ENCODE measurements around the gene CLIP1.

Gene CLIP1

GRCh38 chr12:122336015-122336946 is 86.2 kb downstream of the CLIP1 start:
- H3K4me3 ChIP-seq (replicated peaks; ENCODE audit: insufficient read depth, low read length): no peak overlapping the region
- TF ChIP-seq, protein P1, sequence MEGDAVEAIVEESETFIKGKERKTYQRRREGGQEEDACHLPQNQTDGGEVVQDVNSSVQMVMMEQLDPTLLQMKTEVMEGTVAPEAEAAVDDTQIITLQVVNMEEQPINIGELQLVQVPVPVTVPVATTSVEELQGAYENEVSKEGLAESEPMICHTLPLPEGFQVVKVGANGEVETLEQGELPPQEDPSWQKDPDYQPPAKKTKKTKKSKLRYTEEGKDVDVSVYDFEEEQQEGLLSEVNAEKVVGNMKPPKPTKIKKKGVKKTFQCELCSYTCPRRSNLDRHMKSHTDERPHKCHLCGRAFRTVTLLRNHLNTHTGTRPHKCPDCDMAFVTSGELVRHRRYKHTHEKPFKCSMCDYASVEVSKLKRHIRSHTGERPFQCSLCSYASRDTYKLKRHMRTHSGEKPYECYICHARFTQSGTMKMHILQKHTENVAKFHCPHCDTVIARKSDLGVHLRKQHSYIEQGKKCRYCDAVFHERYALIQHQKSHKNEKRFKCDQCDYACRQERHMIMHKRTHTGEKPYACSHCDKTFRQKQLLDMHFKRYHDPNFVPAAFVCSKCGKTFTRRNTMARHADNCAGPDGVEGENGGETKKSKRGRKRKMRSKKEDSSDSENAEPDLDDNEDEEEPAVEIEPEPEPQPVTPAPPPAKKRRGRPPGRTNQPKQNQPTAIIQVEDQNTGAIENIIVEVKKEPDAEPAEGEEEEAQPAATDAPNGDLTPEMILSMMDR (IDR thresholded peaks at IDR 0.05; ENCODE audit: insufficient read depth, low read length): peak; percentile 70
- no peak for TF ChIP-seq GABPA (IDR thresholded peaks at IDR 0.05; ENCODE audit: low read depth)
- H3K27me3 ChIP-seq (ENCODE audit: insufficient read depth, poor library complexity, severe bottlenecking): no peaks in the 10 kb centered on the region
- peak in 1 of 2 experiments; percentile 27 for DNase-seq (ENCODE audit: low read depth in 1 of 2, low spot score in 1 of 2)
- no peak overlapping the region for H3K27ac ChIP-seq (replicated peaks)

DNA sequence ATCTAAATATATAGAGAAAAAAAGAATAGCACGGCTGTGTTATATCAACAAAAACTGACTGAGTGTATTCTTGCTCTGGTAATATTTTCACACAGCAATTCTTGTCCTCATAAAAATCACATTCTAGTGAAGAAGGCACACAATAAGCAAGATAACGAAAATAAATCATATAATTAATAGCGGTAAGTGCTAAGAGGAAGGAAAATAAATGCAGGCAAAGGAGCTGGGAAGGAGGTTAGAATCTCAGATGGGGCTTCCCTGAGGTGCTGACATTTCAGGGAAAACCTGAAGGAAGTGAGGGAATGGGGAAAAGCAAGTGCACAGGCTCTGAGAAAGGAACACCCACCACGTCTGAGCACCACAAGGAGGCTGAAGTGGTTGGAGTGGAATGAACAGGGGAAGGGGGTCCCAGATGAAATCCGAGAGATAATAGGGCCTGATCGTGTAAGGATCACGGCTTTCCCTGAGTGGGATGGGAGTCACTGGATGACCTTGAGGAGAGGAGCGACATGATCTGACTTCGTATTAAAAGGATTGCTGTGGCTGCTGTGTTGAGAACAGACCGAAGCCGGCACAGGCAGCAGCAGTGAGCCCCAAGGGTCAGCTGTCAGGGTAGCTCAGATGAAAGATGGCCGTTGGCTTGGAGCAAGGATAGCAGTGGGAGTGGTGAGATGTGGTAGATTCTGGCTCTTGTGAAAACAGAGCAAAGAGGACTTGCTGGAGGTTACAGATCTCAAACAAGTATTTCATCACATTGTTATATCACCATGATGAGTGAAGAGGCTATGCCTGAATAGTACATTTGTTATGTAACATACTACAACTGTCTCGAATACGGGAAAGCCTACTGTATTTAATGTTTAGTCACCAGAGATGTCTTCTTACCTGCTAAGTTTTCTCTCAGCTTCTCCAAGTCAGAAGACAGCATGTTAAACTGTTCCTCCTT is 89.1 kb downstream of the CLIP1 start:
- DNase-seq (ENCODE audit: low read depth in 1 of 2, low spot score in 1 of 2): no peak
- TF ChIP-seq, protein P1 (IDR thresholded peaks at IDR 0.05; ENCODE audit: insufficient read depth, low read length): no peak
- TF ChIP-seq GABPA (IDR thresholded peaks at IDR 0.05; ENCODE audit: low read depth) (no peak), SPI1 (IDR thresholded peaks at IDR 0.05; ENCODE audit: borderline replicate concordance, low read depth) (no peak), POLR2AphosphoS5 (IDR thresholded peaks at IDR 0.05; ENCODE audit: low read depth) (no peak)
- TF ChIP-seq, protein P2, sequence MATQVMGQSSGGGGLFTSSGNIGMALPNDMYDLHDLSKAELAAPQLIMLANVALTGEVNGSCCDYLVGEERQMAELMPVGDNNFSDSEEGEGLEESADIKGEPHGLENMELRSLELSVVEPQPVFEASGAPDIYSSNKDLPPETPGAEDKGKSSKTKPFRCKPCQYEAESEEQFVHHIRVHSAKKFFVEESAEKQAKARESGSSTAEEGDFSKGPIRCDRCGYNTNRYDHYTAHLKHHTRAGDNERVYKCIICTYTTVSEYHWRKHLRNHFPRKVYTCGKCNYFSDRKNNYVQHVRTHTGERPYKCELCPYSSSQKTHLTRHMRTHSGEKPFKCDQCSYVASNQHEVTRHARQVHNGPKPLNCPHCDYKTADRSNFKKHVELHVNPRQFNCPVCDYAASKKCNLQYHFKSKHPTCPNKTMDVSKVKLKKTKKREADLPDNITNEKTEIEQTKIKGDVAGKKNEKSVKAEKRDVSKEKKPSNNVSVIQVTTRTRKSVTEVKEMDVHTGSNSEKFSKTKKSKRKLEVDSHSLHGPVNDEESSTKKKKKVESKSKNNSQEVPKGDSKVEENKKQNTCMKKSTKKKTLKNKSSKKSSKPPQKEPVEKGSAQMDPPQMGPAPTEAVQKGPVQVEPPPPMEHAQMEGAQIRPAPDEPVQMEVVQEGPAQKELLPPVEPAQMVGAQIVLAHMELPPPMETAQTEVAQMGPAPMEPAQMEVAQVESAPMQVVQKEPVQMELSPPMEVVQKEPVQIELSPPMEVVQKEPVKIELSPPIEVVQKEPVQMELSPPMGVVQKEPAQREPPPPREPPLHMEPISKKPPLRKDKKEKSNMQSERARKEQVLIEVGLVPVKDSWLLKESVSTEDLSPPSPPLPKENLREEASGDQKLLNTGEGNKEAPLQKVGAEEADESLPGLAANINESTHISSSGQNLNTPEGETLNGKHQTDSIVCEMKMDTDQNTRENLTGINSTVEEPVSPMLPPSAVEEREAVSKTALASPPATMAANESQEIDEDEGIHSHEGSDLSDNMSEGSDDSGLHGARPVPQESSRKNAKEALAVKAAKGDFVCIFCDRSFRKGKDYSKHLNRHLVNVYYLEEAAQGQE (IDR thresholded peaks at IDR 0.05; ENCODE audit: insufficient replicate concordance, low read depth): no peak
- no peak overlapping the region for H3K4me3 ChIP-seq (replicated peaks; ENCODE audit: insufficient read depth, low read length)
- H3K27me3 ChIP-seq (ENCODE audit: insufficient read depth, poor library complexity, severe bottlenecking): no peaks in the 10 kb centered on the region
- H3K27ac ChIP-seq (replicated peaks): no peak overlapping the region

GRCh38 chr12:122327494-122328385 is 94.7 kb downstream of the CLIP1 start:
- no peak for DNase-seq (ENCODE audit: low read depth in 1 of 2, low spot score in 1 of 2)
- no peaks in the 10 kb centered on the region for H3K27me3 ChIP-seq (ENCODE audit: insufficient read depth, poor library complexity, severe bottlenecking)
- H3K4me3 ChIP-seq (replicated peaks; ENCODE audit: insufficient read depth, low read length): no peak overlapping the region
- H3K27ac ChIP-seq (replicated peaks): no peak overlapping the region
- TF ChIP-seq GABPA (IDR thresholded peaks at IDR 0.05; ENCODE audit: low read depth) (no peak), SPI1 (IDR thresholded peaks at IDR 0.05; ENCODE audit: borderline replicate concordance, low read depth) (no peak), POLR2AphosphoS5 (IDR thresholded peaks at IDR 0.05; ENCODE audit: low read depth) (no peak)
- TF ChIP-seq, protein P1 (IDR thresholded peaks at IDR 0.05; ENCODE audit: insufficient read depth, low read length): no peak
- TF ChIP-seq, protein P2 (IDR thresholded peaks at IDR 0.05; ENCODE audit: insufficient replicate concordance, low read depth): no peak
